Measurements from ENCODE around the gene SLC9A9. TPM values are rescaled to one million over a fixed set of nuclear protein-coding genes. Genes with fewer than 3 reads are reported as not detected.

SLC9A9 gene
- total and polyA plus RNA-seq, 10 of the 15 experiments (the other 5 are each of a cell fraction or from before 2014, with no cell fraction given) = 3.5 to 14.2 (median 9.3) TPM

DNA sequence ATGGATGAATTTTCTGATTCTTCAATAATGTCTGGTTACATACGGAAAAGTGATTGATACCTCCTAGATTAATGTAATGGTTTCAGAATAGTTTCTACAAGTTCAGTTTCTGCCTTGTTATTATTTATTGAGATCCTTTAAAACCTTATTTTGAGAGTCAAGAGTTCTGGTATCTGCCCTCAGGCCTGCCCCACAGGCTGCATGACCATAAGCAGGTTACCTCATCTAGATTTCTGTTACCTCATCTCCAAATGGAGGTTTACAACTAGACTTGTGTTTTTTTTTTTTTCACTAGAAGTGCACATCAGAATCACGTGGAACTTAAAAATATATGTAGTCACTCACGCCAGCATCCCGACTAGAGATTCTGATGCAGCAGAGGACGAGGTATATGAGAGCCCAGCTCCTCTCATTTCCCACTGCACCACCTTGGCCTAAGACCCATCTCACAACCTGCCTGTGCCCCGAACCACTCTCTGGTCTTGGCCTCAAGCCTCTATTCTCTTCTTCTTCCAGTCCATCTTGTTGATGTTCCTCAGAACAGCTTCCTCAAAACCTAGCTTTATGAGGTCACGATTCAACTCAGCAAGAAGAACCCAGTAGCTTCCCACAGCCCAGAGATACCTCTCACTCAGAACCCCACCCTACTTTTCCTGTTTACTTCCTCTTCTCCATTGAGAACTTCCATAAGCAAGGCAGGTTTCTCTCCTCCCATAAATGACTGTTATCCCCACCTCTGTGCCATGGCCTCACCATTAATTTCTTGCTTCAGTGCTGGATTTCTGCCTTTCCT, 375.3 kb downstream of the SLC9A9 start:
- TF ChIP-seq RAD21 (IDR thresholded peaks at IDR 0.05; ENCODE audit: insufficient read depth, low read depth, low read length) = no peak
- TF ChIP-seq, protein P1, sequence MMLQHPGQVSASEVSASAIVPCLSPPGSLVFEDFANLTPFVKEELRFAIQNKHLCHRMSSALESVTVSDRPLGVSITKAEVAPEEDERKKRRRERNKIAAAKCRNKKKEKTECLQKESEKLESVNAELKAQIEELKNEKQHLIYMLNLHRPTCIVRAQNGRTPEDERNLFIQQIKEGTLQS (IDR thresholded peaks at IDR 0.05; ENCODE audit: borderline replicate concordance, extremely low read depth, low read depth, low read length) = no peak
- TF ChIP-seq, protein P2, sequence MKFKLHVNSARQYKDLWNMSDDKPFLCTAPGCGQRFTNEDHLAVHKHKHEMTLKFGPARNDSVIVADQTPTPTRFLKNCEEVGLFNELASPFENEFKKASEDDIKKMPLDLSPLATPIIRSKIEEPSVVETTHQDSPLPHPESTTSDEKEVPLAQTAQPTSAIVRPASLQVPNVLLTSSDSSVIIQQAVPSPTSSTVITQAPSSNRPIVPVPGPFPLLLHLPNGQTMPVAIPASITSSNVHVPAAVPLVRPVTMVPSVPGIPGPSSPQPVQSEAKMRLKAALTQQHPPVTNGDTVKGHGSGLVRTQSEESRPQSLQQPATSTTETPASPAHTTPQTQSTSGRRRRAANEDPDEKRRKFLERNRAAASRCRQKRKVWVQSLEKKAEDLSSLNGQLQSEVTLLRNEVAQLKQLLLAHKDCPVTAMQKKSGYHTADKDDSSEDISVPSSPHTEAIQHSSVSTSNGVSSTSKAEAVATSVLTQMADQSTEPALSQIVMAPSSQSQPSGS (IDR thresholded peaks at IDR 0.05; ENCODE audit: low read length) = no peak
- no peak for TF ChIP-seq TCF7 (IDR thresholded peaks at IDR 0.05; ENCODE audit: borderline replicate concordance)
- TF ChIP-seq, protein P3, sequence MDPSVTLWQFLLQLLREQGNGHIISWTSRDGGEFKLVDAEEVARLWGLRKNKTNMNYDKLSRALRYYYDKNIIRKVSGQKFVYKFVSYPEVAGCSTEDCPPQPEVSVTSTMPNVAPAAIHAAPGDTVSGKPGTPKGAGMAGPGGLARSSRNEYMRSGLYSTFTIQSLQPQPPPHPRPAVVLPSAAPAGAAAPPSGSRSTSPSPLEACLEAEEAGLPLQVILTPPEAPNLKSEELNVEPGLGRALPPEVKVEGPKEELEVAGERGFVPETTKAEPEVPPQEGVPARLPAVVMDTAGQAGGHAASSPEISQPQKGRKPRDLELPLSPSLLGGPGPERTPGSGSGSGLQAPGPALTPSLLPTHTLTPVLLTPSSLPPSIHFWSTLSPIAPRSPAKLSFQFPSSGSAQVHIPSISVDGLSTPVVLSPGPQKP (IDR thresholded peaks at IDR 0.05; ENCODE audit: low read depth, low read length) = no peak
- TF ChIP-seq YY1 (IDR thresholded peaks at IDR 0.05; ENCODE audit: low read depth, low read length) = no peak
- no peak for TF ChIP-seq IRF4 (IDR thresholded peaks at IDR 0.05; ENCODE audit: low read depth, low read length)
- TF ChIP-seq ZNF384 (IDR thresholded peaks at IDR 0.05; ENCODE audit: borderline replicate concordance, low read depth, low read length) = no peak
- TF ChIP-seq, protein P4, sequence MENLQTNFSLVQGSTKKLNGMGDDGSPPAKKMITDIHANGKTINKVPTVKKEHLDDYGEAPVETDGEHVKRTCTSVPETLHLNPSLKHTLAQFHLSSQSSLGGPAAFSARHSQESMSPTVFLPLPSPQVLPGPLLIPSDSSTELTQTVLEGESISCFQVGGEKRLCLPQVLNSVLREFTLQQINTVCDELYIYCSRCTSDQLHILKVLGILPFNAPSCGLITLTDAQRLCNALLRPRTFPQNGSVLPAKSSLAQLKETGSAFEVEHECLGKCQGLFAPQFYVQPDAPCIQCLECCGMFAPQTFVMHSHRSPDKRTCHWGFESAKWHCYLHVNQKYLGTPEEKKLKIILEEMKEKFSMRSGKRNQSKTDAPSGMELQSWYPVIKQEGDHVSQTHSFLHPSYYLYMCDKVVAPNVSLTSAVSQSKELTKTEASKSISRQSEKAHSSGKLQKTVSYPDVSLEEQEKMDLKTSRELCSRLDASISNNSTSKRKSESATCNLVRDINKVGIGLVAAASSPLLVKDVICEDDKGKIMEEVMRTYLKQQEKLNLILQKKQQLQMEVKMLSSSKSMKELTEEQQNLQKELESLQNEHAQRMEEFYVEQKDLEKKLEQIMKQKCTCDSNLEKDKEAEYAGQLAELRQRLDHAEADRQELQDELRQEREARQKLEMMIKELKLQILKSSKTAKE (IDR thresholded peaks at IDR 0.05; ENCODE audit: low read depth, poor library complexity, severe bottlenecking) = no peak
- Histone ChIP-seq H3K36me3 (ENCODE audit: control insufficient read depth in 2 of 2, insufficient read depth in 2 of 2, low read length in 1 of 2) (no peaks in the 10 kb centered on the region), H4K20me1 (ENCODE audit: control insufficient read depth, insufficient read depth) (no peaks in the 10 kb centered on the region), H3K9me3 (replicated peaks; ENCODE audit: control insufficient read depth, insufficient read depth, low read length) (no peaks in the 10 kb centered on the region), H3K4me3 (no peak overlapping the region), H3K4me1 (ENCODE audit: control insufficient read depth, insufficient read depth, low read length) (no peaks in the 10 kb centered on the region), H3K4me2 (ENCODE audit: control insufficient read depth, insufficient read depth) (no peak overlapping the region), H2AFZ (ENCODE audit: control insufficient read depth, low read depth, low read length) (no peak overlapping the region), H3K27me3 (replicated peaks in 1 of 2; ENCODE audit: control insufficient read depth in 2 of 2, insufficient read depth in 2 of 2, low read length in 1 of 2) (no peaks in the 10 kb centered on the region), H3K9ac (ENCODE audit: control insufficient read depth, insufficient read depth, low read length) (no peak overlapping the region), H3K27ac (ENCODE audit: control insufficient read depth, insufficient read depth) (no peak overlapping the region), H3K79me2 (ENCODE audit: control insufficient read depth, insufficient read depth, low read length) (no peaks in the 10 kb centered on the region)
- ATAC-seq (no peak), DNase-seq (ENCODE audit: low read depth, low spot score) (no peak), FAIRE-seq (no peak)
- ChIA-PET RAD21 (ENCODE audit: unreplicated experiment) (no interaction called here), POLR2A (no interaction called here), SMC1A (ENCODE audit: uncharacterized antibody, unreplicated experiment) (no interaction called here), CTCF (no interaction called here)
- BruUV-seq (replicated peaks) = no TSS peak
- WGBS (ENCODE audit: insufficient coverage, insufficient replicate concordance, low lambda C conversion rate, missing lambda C conversion rate) = 78% methylated on average over 7 of the region's 7 CpGs
- intact Hi-C loops (cut with micrococcal nuclease; ENCODE audit: unreplicated experiment) = no loop called here
- in situ Hi-C loops (cut with MboI) = no loop called here
